AG04449 (cell line): ENCODE data around the gene SMG6.

Source experiments
- CTCF ChIA-PET: fragments of 350-600 bp; formaldehyde crosslinking; extraction: SDS; loops from one replicate; lab custom pipeline; 2021; ENCODE audit warnings: antibody characterized with exemption; lab: Yijun Ruan, JAX
- POLR2A ChIA-PET: fragments of 400-600, 350-600 bp; formaldehyde crosslinking; extraction: SDS; loops from one replicate; lab custom pipeline; 2020; ENCODE audit warnings: antibody characterized with exemption, inconsistent platforms; lab: Yijun Ruan, JAX
- DNase-seq: peaks from one replicate; pipeline ENCODE4 v3.0.0-alpha.2; 2010; ENCODE audit warnings: low read depth, low spot score
- H3K4me3 ChIP-seq: 2 replicates; pipeline ENCODE4 v1.5.1; 2011; ENCODE audit warnings: low read depth, mild to moderate bottlenecking, control low read depth, low read length
- TF ChIP-seq, protein P1 (sequence below): IDR thresholded peaks from one replicate; pipeline ENCODE4 v1.5.1; 2011; ENCODE audit warnings: mild to moderate bottlenecking, moderate library complexity, low read length, control low read depth, inconsistent platforms; ENCODE audit not compliant: insufficient read depth; ENCODE audit errors: missing control alignments

SMG6 gene

GRCh38 chr17:2105663-2106062 is 197.9 kb downstream of the SMG6 start:
- CTCF ChIA-PET: interaction anchor here (1.3 to 5.4 kb wide), 3 partner anchors 11 to 139 kb away, joined by 3 to 34 read pairs (median 21); no protein-coding TSS in a partner anchor
- no peak overlapping the region for H3K4me3 ChIP-seq
- TF ChIP-seq, protein P1, sequence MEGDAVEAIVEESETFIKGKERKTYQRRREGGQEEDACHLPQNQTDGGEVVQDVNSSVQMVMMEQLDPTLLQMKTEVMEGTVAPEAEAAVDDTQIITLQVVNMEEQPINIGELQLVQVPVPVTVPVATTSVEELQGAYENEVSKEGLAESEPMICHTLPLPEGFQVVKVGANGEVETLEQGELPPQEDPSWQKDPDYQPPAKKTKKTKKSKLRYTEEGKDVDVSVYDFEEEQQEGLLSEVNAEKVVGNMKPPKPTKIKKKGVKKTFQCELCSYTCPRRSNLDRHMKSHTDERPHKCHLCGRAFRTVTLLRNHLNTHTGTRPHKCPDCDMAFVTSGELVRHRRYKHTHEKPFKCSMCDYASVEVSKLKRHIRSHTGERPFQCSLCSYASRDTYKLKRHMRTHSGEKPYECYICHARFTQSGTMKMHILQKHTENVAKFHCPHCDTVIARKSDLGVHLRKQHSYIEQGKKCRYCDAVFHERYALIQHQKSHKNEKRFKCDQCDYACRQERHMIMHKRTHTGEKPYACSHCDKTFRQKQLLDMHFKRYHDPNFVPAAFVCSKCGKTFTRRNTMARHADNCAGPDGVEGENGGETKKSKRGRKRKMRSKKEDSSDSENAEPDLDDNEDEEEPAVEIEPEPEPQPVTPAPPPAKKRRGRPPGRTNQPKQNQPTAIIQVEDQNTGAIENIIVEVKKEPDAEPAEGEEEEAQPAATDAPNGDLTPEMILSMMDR: no peak
- DNase-seq: no peak
- POLR2A ChIA-PET: no interaction called here

DNA sequence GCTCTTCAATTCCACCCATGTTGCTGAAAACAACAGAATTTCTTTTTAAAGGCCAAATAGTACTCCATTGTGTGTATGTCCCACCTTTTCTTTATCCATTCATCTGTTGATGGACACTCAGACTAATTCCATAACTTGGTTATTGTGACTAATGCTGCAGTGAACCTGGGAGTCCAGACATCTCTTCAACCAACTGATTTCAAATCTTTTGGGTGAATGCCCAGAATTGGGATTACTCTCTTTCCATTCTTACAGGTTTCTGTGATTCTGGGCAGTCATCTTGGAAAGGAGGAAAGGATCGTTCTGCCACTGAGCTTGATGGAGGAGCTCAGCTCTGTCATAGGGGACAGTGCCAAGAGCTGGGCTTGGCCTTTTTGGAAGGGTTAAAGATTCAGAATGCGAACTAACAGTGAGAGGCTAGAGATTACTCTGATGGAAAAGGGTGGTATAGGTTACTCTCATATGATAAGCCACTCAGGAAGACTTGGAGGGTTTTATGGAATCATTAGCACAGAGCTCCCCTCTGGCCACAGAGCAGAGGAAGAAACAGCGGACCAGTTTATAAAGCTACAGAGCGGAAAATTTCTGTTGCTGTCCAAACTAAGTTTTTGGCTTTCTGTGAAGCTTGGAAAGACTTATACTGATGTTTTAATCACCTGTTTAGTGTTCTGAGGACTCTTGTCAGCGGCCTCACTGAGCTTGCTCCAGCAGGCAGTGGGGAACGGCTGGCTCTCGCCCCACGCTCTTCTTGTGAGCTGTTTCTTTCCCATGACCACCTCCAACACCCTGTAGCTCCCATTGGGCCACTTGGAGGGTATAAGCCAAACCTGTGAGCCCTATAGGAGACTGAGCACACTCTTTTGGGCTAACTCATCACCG is 200.4 kb downstream of the SMG6 start:
- no peak overlapping the region for H3K4me3 ChIP-seq
- TF ChIP-seq, protein P1: no peak
- DNase-seq: no peak
- ChIA-PET CTCF (interaction anchor here (0.9 to 5.4 kb wide), 4 partner anchors 9 to 141 kb away, joined by 3 to 34 read pairs (median 16); no protein-coding TSS in a partner anchor), POLR2A (interaction anchor here (0.8 kb wide), 1 partner anchor 12 kb away, joined by 6 read pairs; no protein-coding TSS in a partner anchor)

- DNase-seq: no peak
- no peak overlapping the region for H3K4me3 ChIP-seq
- ChIA-PET POLR2A (no interaction called here), CTCF (interaction anchor here (0.7 to 5.4 kb wide), 5 partner anchors 11 to 145 kb away, joined by 3 to 21 read pairs (median 3); no protein-coding TSS in a partner anchor)
- TF ChIP-seq, protein P1: no peak
Observed at GRCh38 chr17:2101448-2102257, 201.9 kb downstream of the SMG6 start.

DNA sequence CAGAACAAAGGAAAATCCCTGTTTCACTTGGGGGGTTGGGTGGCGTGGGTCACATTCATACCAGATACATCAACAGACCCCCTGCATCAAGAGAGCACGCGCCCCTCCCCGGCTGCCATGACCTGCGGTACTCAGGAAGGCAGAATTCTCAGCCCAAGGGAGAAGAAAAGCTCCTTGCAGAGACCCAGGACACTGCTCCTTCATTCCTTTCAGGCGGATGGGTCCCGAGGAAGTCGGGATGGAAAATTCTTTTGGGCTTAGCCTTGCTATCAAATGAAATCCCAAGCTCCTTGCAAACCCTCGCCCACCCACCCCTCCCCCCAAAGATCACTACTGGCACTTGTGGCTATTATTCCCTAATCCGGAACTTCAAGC is 208.1 kb downstream of the SMG6 start:
- TF ChIP-seq, protein P1: no peak
- no peak overlapping the region for H3K4me3 ChIP-seq
- ChIA-PET CTCF (interaction anchor here (0.5 to 3.9 kb wide), 24 partner anchors 9 to 195 kb away, joined by 3 to 62 read pairs (median 4); partner anchors contain the start of gene HIC1), POLR2A (no interaction called here)
- DNase-seq: no peak

DNA sequence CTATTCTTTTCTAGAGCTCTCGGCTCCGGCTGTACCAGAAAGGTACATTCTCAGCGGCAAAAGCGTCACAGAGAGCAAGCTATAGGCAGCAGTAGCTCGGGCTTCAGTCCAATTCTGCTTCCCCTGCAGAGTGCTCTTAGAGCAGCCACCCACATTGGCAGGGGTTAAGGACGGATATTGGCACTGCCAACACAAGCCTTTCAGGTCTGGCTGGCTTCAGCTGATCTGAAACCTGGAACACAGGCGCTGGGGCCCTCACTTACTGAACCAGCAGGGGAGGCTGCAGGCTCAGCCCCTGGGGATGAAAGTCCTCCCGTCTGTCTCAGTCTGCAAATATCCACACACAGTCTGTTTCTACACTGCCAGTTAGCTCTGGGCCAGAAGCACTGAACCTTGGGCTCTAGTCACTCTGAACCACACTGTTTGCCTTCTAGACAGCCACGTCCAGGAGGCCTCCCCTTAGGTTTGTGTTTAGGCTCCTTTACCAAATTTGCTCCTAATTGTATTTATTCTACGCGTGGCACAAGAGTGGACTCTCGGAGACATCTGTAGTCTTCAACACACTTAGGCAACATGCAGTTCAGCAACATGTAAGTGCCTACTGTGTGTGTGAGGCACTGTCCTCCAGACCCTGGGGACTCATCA is 208.6 kb downstream of the SMG6 start:
- CTCF ChIA-PET: interaction anchor here (0.5 to 3.9 kb wide), 34 partner anchors 9 to 195 kb away, joined by 3 to 62 read pairs (median 4); partner anchors contain the start of gene HIC1
- DNase-seq: no peak
- POLR2A ChIA-PET: interaction anchor here (0.7 kb wide), 1 partner anchor 416 kb away, joined by 3 read pairs; no protein-coding TSS in a partner anchor
- H3K4me3 ChIP-seq: no peak overlapping the region
- TF ChIP-seq, protein P1: peak; percentile 89
